Bronchial epithelial cell (primary cell): Measurements from ENCODE around the gene GPR26. TPM values are rescaled to one million over a fixed set of nuclear protein-coding genes. Genes with fewer than 3 reads are reported as not detected.
A peak's percentile ranks its signal among the peaks of the same experiment; 100 is the strongest.

Experiments
- DNase-seq: peaks from one replicate; pipeline ENCODE4 v3.0.0-alpha.2; 2010; ENCODE audit warnings: low read depth
- FAIRE-seq: peaks from 2 replicates; lab custom pipeline; 2011; peaks lifted over from hg19 to GRCh38; lab: Jason Lieb, UNC
- H3K27me3 ChIP-seq: 2 replicates; pipeline ENCODE4 v1.5.1; 2011; ENCODE audit warnings: low read length; ENCODE audit not compliant: control insufficient read depth, insufficient read depth
- H3K36me3 ChIP-seq: 2 replicates; pipeline ENCODE4 v1.5.1; 2011; ENCODE audit warnings: low read length; ENCODE audit not compliant: control insufficient read depth, insufficient read depth
- H3K4me3 ChIP-seq: 2 replicates; pipeline ENCODE4 v1.5.1; 2011; ENCODE audit warnings: mild to moderate bottlenecking, low read depth, low read length, control low read depth
- CTCF ChIP-seq: IDR thresholded peaks from 2 replicates; pipeline ENCODE4 v1.5.1; 2011; ENCODE audit warnings: mild to moderate bottlenecking, moderate library complexity, low read length, control low read depth, inconsistent platforms; ENCODE audit not compliant: insufficient read depth, severe bottlenecking
- total RNA-seq: library from RNA; depleted of rRNA; stranded (reverse); fragments of >200 nt; gene quantifications from 2 replicates; pipeline ENCODE4 v1.2.1, GENCODE V29; 2014

GPR26 gene
- total RNA-seq, 1 donor from 2014 or later = not detected

- no peaks in the 10 kb centered on the region for H3K36me3 ChIP-seq
- DNase-seq = no peak
- FAIRE-seq = no peak
- no peak overlapping the region for H3K4me3 ChIP-seq
- H3K27me3 ChIP-seq = peaks cover 4% of the 10 kb centered on the region
- no peak for TF ChIP-seq CTCF
These were observed 466 bp upstream of the GPR26 start for GRCh38 chr10:123665491-123666286.

GRCh38 chr10:123669886-123670285, 3.7 kb downstream of the GPR26 start:
- no peak for TF ChIP-seq CTCF
- Histone ChIP-seq H3K36me3 (no peaks in the 10 kb centered on the region), H3K27me3 (peaks cover 4% of the 10 kb centered on the region), H3K4me3 (no peak overlapping the region)
- FAIRE-seq (no peak), DNase-seq (peak; percentile 17)

- no peak for DNase-seq
- no peak overlapping the region for H3K4me3 ChIP-seq
- H3K27me3 ChIP-seq = no peaks in the 10 kb centered on the region
- no peaks in the 10 kb centered on the region for H3K36me3 ChIP-seq
- TF ChIP-seq CTCF = no peak
- FAIRE-seq = no peak
These were observed 7.0 kb downstream of the GPR26 start for GRCh38 chr10:123673198-123673597.

GRCh38 chr10:123674741-123675140, 8.6 kb downstream of the GPR26 start:
- H3K36me3 ChIP-seq = no peaks in the 10 kb centered on the region
- no peaks in the 10 kb centered on the region for H3K27me3 ChIP-seq
- no peak overlapping the region for H3K4me3 ChIP-seq
- FAIRE-seq = no peak
- no peak for TF ChIP-seq CTCF
- no peak for DNase-seq

- DNase-seq (no peak), FAIRE-seq (no peak)
- no peak for TF ChIP-seq CTCF
- H3K36me3 ChIP-seq = no peaks in the 10 kb centered on the region
- H3K27me3 ChIP-seq = no peaks in the 10 kb centered on the region
- H3K4me3 ChIP-seq = no peak overlapping the region
These were observed 9.7 kb downstream of the GPR26 start for GRCh38 chr10:123675811-123676210.
